Muscle layer of duodenum (tissue), 2 donors: Measurements from ENCODE around the gene IRF2.
"Not testable (repeated sequence)": the region's sequence is repeated elsewhere in the genome, so short reads cannot be mapped to it uniquely, and the experiment has no call there.

ENCODE experiments used
- H3K27ac ChIP-seq: one replicate; pipeline ENCODE4 v1.7.0; 2013; ENCODE audit warnings: mild to moderate bottlenecking, low read length
- H3K27me3 ChIP-seq: one replicate; pipeline ENCODE4 v1.7.0; 2013; ENCODE audit warnings: low read depth, mild to moderate bottlenecking, control low read depth, low read length
- H3K36me3 ChIP-seq, 2 donors: one replicate each; pipeline ENCODE4 v1.7.0; 2013; ENCODE audit warnings: low read length in 2 of 2, control low read depth in 1 of 2, mild to moderate bottlenecking in 1 of 2; ENCODE audit not compliant: insufficient read depth in 2 of 2, control insufficient read depth in 1 of 2
- H3K4me1 ChIP-seq, 2 donors: one replicate each; pipeline ENCODE4 v1.7.0; 2013; ENCODE audit warnings: low read length in 2 of 2, mild to moderate bottlenecking in 2 of 2, control low read depth in 1 of 2, moderate library complexity in 1 of 2; ENCODE audit not compliant: insufficient read depth in 2 of 2, control insufficient read depth in 1 of 2
- H3K4me3 ChIP-seq, 2 donors: one replicate each; pipeline ENCODE4 v1.7.0; 2013; ENCODE audit warnings: low read length in 2 of 2, low read depth in 1 of 2, mild to moderate bottlenecking in 1 of 2
- H3K9me3 ChIP-seq, 2 donors: one replicate each; pipeline ENCODE4 v1.7.0; 2013; ENCODE audit warnings: low read length in 2 of 2, control low read depth in 1 of 2, mild to moderate bottlenecking in 1 of 2; ENCODE audit not compliant: control insufficient read depth in 1 of 2
- donor health status: healthy.

IRF2 gene

GRCh38 chr4:184342167-184342856 lies 132.0 kb downstream of the IRF2 start:
- H3K4me3 ChIP-seq, result no peak overlapping the region
- H3K27ac ChIP-seq, result no peak overlapping the region
- peaks cover 0 to 10% of the 10 kb centered on the region in 2 donors for H3K4me1 ChIP-seq
- no peaks in the 10 kb centered on the region for H3K27me3 ChIP-seq
- H3K36me3 ChIP-seq, result no peaks in the 10 kb centered on the region
- H3K9me3 ChIP-seq, result peaks cover 0 to 4% of the 10 kb centered on the region in 2 donors

GRCh38 chr4:184339398-184340193 lies 134.8 kb downstream of the IRF2 start:
- not testable (repeated sequence) for H3K27ac ChIP-seq, H3K9me3 ChIP-seq

DNA sequence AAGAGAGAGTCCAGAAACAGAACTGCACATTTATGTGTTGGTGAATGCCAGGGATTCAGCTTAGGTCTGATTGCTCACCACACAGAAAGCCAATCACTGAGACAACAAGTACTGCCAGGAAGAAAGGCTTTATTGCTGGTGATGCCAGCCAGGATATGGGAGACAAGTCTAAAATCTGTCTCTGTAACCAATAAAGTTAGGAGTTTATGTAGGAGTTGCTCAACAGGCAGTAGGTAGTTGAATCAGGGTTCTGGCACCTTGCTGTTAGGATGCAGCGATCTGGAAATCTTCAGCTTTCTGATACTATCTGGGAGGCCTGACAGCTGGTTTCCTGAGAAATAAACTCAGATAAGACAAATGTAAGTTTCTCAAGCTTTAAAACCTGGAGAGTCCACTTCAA lies 136.4 kb downstream of the IRF2 start:
- Histone ChIP-seq H3K9me3 (peaks cover 0 to 4% of the 10 kb centered on the region in 2 donors), H3K27ac (no peak overlapping the region), H3K27me3 (no peaks in the 10 kb centered on the region), H3K36me3 (no peaks in the 10 kb centered on the region), H3K4me1 (no peaks in the 10 kb centered on the region), H3K4me3 (peak overlapping the region in 1 of 2 donors; percentile 24)

More at GRCh38 chr4:184339398-184340193, 134.8 kb downstream of the IRF2 start:
- H3K4me1 ChIP-seq, H3K27me3 ChIP-seq, H3K4me3 ChIP-seq, H3K36me3 ChIP-seq: not testable (repeated sequence)
